Effector memory CD8-positive, alpha-beta T cell (primary cell): ENCODE measurements around the gene KHK.

ENCODE experiments used
- ATAC-seq: fragments of 150-1000 bp; cut with Tn5 transposase; replicated peaks from 2 replicates; pipeline ENCODE4 v1.10.0; 2021; ENCODE audit warnings: mild to moderate bottlenecking, moderate library complexity
- DNase-seq, 3 experiments: peaks; one replicate each; pipeline ENCODE4 v3.0.0; 2021
- H3K27ac Mint-ChIP-seq, 2 donors: one replicate each; pipeline ENCODE4 v1.8.0; 2022; ENCODE audit warnings: mild to moderate bottlenecking in 2 of 2, mixed read lengths in 2 of 2, moderate library complexity in 2 of 2
- H3K27me3 Mint-ChIP-seq, 2 donors: one replicate each; pipeline ENCODE4 v1.8.0; 2022; ENCODE audit warnings: mixed read lengths in 2 of 2
- H3K36me3 Mint-ChIP-seq: one replicate; pipeline ENCODE4 v1.8.0; 2022; ENCODE audit warnings: mild to moderate bottlenecking, moderate library complexity, mixed read lengths; ENCODE audit not compliant: insufficient read depth
- H3K4me1 Mint-ChIP-seq, 2 donors: one replicate each; pipeline ENCODE4 v1.8.0; 2022; ENCODE audit warnings: low read depth in 2 of 2, mixed read lengths in 2 of 2
- H3K4me3 Mint-ChIP-seq, 2 donors: one replicate each; pipeline ENCODE4 v1.8.0; 2022; ENCODE audit warnings: mild to moderate bottlenecking in 2 of 2, mixed read lengths in 2 of 2, moderate library complexity in 2 of 2
- H3K9me3 Mint-ChIP-seq, 2 donors: one replicate each; pipeline ENCODE4 v1.8.0; 2022; ENCODE audit warnings: mixed read lengths in 2 of 2

The KHK gene

DNA sequence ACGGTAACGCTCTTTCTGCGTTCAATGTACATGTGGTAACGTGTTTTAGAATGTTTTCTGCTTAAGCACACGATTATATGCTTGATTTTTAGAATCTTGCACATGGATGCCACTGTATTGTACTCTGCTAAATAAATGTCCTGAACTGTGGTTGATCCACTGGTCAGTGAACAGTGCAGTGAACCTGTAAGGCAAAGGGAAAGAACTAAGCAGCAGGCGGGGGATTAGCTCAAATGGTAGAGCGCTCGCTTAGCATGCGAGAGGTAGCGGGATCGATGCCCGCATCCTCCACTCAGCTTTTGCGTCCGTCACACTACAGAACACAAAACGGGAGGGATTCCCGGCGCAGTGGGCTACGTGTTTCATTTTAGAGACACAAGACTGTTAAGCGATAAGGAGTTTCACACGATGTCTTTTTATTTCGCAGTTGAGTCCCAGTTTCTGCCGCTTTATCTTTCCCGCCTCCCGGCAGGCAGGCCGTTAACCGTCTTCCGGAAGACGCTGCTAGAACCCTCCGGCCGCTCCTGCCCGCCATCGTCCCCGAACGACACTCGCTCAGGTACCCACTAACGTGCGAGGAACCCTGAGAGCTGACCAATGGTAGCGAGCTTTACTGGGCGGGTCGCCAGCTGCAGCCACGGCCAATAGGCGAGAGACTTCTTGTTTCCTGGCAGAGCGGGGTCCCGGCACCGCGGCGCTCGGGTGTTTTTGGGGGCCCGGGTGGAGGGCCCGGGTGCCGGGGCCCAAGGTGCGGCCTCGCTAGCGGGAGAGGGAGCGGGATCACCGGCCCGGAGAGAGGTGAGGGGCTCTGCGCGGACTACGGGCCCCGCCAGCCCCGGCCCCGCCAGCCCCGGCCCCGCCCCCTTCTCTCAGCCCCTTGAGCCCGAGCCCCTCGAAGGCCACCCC lies 35.3 kb upstream of the KHK start, which contains the start of gene AGBL5:
AGBL5 (plus strand) TSS at position 673 of the 906 bp plus-strand sequence. CDS start 1,291 bp downstream, outside the sequence.
- H3K36me3 Mint-ChIP-seq, result peaks cover 36% of the 10 kb centered on the region
- peaks cover 0 to 2% of the 10 kb centered on the region in 2 donors for H3K9me3 Mint-ChIP-seq
- H3K27ac Mint-ChIP-seq, result peak within 1 kb of the TSS; percentile 100
- peak within 1 kb of the TSS; percentile 97 to 98 for H3K4me3 Mint-ChIP-seq
- H3K27me3 Mint-ChIP-seq, result peaks cover 8 to 13% of the 10 kb centered on the region in 2 donors
- ATAC-seq (peak; percentile 78), DNase-seq (peak; percentile 96 to 99 (median 98))
- peaks cover 22 to 23% of the 10 kb centered on the region in 2 donors for H3K4me1 Mint-ChIP-seq

- Mint-ChIP-seq H3K9me3 (peaks cover 0 to 2% of the 10 kb centered on the region in 2 donors), H3K4me1 (peaks cover 22 to 23% of the 10 kb centered on the region in 2 donors), H3K27ac (peak overlapping the region; percentile 100), H3K36me3 (peaks cover 39% of the 10 kb centered on the region), H3K4me3 (peak overlapping the region; percentile 97 to 98), H3K27me3 (peaks cover 8 to 13% of the 10 kb centered on the region in 2 donors)
- DNase-seq (no peak), ATAC-seq (no peak)
These were observed 34.5 kb upstream of the KHK start for GRCh38 chr2:27051902-27052645.

GRCh38 chr2:27053321-27053720 lies 33.3 kb upstream of the KHK start:
- Mint-ChIP-seq H3K4me3 (peak overlapping the region in 1 of 2 donors; percentile 98), H3K27me3 (peaks cover 8 to 13% of the 10 kb centered on the region in 2 donors), H3K36me3 (peaks cover 38% of the 10 kb centered on the region), H3K9me3 (peaks cover 0 to 2% of the 10 kb centered on the region in 2 donors), H3K4me1 (peaks cover 22 to 23% of the 10 kb centered on the region in 2 donors), H3K27ac (no peak overlapping the region)
- DNase-seq, result no peak
- no peak for ATAC-seq

GRCh38 chr2:27053776-27054175 lies 32.8 kb upstream of the KHK start:
- peaks cover 36% of the 10 kb centered on the region for H3K36me3 Mint-ChIP-seq
- H3K9me3 Mint-ChIP-seq, result peaks cover 0 to 2% of the 10 kb centered on the region in 2 donors
- H3K4me1 Mint-ChIP-seq, result peaks cover 22 to 23% of the 10 kb centered on the region in 2 donors
- ATAC-seq (no peak), DNase-seq (no peak)
- peaks cover 8 to 13% of the 10 kb centered on the region in 2 donors for H3K27me3 Mint-ChIP-seq
- H3K4me3 Mint-ChIP-seq, result no peak overlapping the region
- H3K27ac Mint-ChIP-seq, result no peak overlapping the region

DNA sequence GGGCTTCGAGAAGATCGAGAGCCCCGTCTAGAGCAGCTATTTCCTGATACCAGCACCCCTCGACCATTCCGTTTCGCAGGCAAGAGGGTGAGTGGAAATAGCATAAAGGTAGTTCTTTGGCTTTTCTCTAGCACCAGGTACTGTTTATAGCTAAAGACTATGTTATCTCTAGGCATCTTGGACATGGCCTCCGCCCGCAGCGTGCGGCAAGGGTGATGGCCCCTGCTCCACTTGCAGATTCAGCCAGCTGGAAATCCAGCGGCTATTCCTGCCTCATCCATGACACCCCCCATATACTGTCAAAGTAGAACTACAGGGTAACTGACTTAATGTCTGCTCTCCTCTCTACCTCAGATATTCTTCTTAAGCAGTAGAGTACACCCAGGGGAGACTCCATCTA lies 31.9 kb upstream of the KHK start:
- Mint-ChIP-seq H3K27me3 (peaks cover 8 to 13% of the 10 kb centered on the region in 2 donors), H3K27ac (no peak overlapping the region), H3K4me3 (no peak overlapping the region), H3K4me1 (peaks cover 18% of the 10 kb centered on the region in 2 donors), H3K9me3 (peaks cover 0 to 2% of the 10 kb centered on the region in 2 donors), H3K36me3 (peaks cover 35% of the 10 kb centered on the region)
- DNase-seq (no peak), ATAC-seq (no peak)

DNA sequence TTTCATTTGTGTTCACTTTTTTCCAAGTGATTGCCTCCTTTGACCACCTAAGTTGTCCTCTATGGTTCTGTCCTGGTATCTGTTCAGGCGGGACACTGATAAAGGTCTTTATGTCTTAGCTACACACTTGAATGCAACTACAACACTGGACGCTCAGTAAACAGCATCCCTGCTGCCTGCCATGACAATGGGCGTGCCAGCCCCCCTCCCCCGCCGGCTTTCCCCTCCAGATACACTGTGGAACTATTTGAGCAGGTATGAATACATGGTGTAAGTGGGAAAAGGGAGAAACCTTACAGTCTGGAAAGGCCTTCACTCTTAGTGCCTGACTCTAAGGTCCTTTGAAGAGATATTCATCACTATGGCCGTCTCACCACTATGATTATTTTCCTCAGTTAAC lies 29.4 kb upstream of the KHK start:
- Mint-ChIP-seq H3K4me1 (peaks cover 2 to 4% of the 10 kb centered on the region in 2 donors), H3K27me3 (no peaks in the 10 kb centered on the region), H3K9me3 (no peaks in the 10 kb centered on the region), H3K36me3 (peaks cover 22% of the 10 kb centered on the region), H3K27ac (no peak overlapping the region), H3K4me3 (no peak overlapping the region)
- ATAC-seq (no peak), DNase-seq (no peak)

- ATAC-seq (no peak), DNase-seq (no peak)
- H3K27ac Mint-ChIP-seq, result no peak overlapping the region
- H3K9me3 Mint-ChIP-seq, result no peaks in the 10 kb centered on the region
- peaks cover 22% of the 10 kb centered on the region for H3K36me3 Mint-ChIP-seq
- H3K4me3 Mint-ChIP-seq, result no peak overlapping the region
- peaks cover 0 to 8% of the 10 kb centered on the region in 2 donors for H3K4me1 Mint-ChIP-seq
- H3K27me3 Mint-ChIP-seq, result no peaks in the 10 kb centered on the region
These were observed 28.4 kb upstream of the KHK start for GRCh38 chr2:27058210-27058609.

DNA sequence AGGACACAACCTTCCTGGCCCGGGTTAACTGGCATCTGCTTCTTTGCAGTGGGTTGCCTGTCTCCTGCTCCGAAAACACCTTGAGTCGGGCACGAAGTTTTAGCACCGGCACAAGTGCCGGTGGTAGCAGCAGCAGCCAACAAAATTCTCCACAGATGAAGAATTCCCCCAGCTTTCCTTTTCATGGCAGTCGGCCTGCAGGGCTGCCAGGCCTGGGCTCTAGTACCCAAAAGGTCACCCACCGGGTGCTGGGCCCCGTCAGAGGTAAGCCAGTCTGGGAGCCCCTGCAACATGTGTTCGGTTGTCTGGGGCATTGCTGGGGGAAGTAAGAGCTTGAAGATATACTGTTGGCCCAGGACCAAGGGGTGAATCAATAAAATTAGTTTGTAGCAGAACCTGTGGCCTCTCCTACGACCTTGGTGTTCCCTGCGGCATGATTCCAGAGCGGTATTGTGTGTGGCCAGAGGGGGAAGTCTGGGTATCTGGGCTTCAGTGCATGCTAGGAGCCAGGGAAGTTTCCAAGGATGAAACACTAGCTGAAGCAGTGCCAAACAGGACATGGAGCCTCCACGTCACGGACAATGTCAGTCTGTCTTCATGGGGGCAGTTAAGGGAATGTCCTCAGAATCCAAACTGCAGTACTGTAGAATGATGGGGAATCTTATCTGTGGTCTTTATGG lies 27.3 kb upstream of the KHK start:
- no peaks in the 10 kb centered on the region for H3K9me3 Mint-ChIP-seq
- no peaks in the 10 kb centered on the region for H3K27me3 Mint-ChIP-seq
- no peak for ATAC-seq
- peaks cover 26% of the 10 kb centered on the region for H3K36me3 Mint-ChIP-seq
- H3K4me1 Mint-ChIP-seq, result peaks cover 0 to 9% of the 10 kb centered on the region in 2 donors
- H3K4me3 Mint-ChIP-seq, result no peak overlapping the region
- peak overlapping the region in 1 of 2 donors; percentile 60 for H3K27ac Mint-ChIP-seq
- no peak for DNase-seq

GRCh38 chr2:27060323-27060722 lies 26.2 kb upstream of the KHK start:
- ATAC-seq, result no peak
- peaks cover 33% of the 10 kb centered on the region for H3K36me3 Mint-ChIP-seq
- peak overlapping the region in 1 of 2 donors; percentile 60 for H3K27ac Mint-ChIP-seq
- peaks cover 0 to 13% of the 10 kb centered on the region in 2 donors for H3K4me1 Mint-ChIP-seq
- no peak for DNase-seq
- H3K27me3 Mint-ChIP-seq, result no peaks in the 10 kb centered on the region
- H3K9me3 Mint-ChIP-seq, result no peaks in the 10 kb centered on the region
- no peak overlapping the region for H3K4me3 Mint-ChIP-seq

DNA sequence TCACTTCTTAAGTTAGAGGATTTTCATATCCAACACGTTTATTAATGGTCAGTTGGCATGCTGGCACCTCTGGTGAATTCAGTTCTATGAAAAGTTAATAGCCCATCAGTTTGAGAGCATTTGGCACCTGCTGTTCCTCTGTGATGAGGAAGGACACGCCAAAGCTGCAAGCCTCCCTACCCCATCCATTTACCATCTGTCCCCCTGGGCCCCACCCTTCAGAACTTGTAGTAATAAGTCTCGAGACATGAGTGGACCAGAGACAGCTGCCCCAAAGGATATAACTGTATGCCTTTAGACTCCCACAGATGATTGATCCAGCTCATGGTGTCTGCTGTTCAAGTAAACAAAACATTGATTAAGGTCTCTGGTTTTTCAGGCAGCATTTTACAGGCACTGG lies 21.4 kb upstream of the KHK start:
- Mint-ChIP-seq H3K27me3 (no peaks in the 10 kb centered on the region), H3K27ac (no peak overlapping the region), H3K4me3 (no peak overlapping the region), H3K36me3 (peaks cover 51% of the 10 kb centered on the region), H3K4me1 (peaks cover 19 to 51% of the 10 kb centered on the region in 2 donors), H3K9me3 (no peaks in the 10 kb centered on the region)
- DNase-seq, result no peak
- ATAC-seq, result no peak

DNA sequence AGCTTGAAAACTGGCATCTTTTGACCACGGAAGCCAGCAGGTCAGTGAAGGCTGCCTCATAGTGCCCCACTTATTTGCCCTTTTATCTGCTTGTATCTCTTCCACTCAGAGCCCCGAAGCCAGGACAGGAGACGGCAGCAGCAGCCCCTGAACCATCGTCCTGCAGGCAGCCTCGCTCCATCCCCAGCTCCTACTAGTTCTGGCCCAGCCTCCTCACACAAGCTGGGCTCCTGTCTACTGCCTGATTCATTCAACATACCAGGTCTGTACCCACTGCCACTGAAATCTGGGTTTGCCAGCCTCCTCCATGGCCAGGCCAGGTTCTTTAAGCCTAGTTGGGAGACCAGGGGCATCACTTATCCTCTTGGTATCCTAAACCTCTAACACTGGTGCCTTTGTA lies 19.2 kb upstream of the KHK start:
- Mint-ChIP-seq H3K27ac (peak overlapping the region in 1 of 2 donors; percentile 23), H3K27me3 (no peaks in the 10 kb centered on the region), H3K36me3 (peaks cover 53% of the 10 kb centered on the region), H3K4me1 (peaks cover 30 to 61% of the 10 kb centered on the region in 2 donors), H3K9me3 (no peaks in the 10 kb centered on the region), H3K4me3 (no peak overlapping the region)
- ATAC-seq (no peak), DNase-seq (no peak)

- H3K27ac Mint-ChIP-seq, result peak overlapping the region; percentile 67 to 96
- H3K27me3 Mint-ChIP-seq, result no peaks in the 10 kb centered on the region
- peaks cover 32 to 57% of the 10 kb centered on the region in 2 donors for H3K4me1 Mint-ChIP-seq
- peaks cover 48% of the 10 kb centered on the region for H3K36me3 Mint-ChIP-seq
- H3K4me3 Mint-ChIP-seq, result peak overlapping the region; percentile 15 to 97
- no peaks in the 10 kb centered on the region for H3K9me3 Mint-ChIP-seq
- ATAC-seq (no peak), DNase-seq (no peak)
These were observed 17.1 kb upstream of the KHK start for GRCh38 chr2:27069436-27069835.
